Esophagus muscularis mucosa (tissue), 4 donors: ENCODE results near the gene ELL2.

ENCODE experiments used
- CTCF ChIP-seq, 3 experiments: fragments of 200-600 bp in 2 of 3; fragments of 450-650 bp in 1 of 3; sonication (generic) in 2 of 3; IDR thresholded peaks; one replicate each; pipeline ENCODE4 v1.5.1; 2017 to 2019; ENCODE audit warnings: antibody characterized with exemption in 3 of 3, mild to moderate bottlenecking in 2 of 3, moderate library complexity in 1 of 3
- EP300 ChIP-seq: sonication (generic); formaldehyde crosslinking; IDR thresholded peaks from one replicate; pipeline ENCODE4 v1.6.1; 2017; ENCODE audit warnings: antibody characterized with exemption
- POLR2A ChIP-seq: fragments of 450-650 bp; IDR thresholded peaks from one replicate; pipeline ENCODE4 v1.6.1; 2017; ENCODE audit warnings: antibody characterized with exemption, moderate library complexity, mild to moderate bottlenecking, low read depth
- POLR2AphosphoS5 ChIP-seq, 2 donors: sonication (generic); formaldehyde crosslinking; IDR thresholded peaks; one replicate each; pipeline ENCODE4 v1.6.1; 2017; ENCODE audit warnings: antibody characterized with exemption in 2 of 2

DNA sequence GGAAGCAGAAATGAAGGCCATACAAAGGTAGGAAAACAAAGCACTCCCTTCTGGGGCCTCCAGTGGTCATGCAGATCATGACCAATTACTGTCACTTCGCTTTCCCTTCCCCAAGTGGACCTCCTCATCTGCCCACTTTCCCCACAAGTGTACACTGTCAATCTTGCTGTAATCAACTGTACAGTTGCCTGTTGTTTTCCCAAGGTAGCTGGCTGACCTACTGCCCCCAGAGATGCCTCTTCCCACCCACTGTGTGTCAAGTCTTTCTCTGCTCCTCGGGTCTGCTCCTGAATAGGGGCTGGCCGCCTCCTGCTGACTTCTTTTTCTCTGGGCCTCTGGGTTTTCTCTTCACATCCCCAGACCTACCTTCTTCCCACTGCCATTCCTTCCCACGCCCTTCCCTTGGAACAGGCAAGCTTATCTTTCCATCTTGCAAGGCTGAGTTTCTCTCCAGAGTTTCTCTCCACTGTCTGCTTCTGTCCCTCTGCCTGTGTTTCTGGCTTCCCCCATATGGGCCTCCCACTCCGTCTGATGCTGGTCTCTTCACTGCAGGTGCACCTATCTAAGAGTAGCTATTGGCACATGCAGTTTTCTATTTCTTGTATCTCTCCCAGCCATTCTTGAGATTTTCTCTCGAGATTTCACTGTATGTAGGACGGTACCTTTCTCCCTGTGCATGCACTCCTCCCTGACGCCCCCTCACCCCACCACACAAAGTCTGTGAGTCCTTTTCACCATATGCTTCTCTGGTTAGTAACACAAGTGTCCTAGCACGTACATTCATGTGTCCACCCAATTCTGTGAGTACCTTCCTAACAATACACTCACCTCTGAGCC lies 2.4 kb downstream of the ELL2 start:
- TF ChIP-seq POLR2A: no peak
- TF ChIP-seq CTCF (IDR thresholded peaks at IDR 0.05): no peak
- no peak for TF ChIP-seq POLR2AphosphoS5 (IDR thresholded peaks at IDR 0.05)
- TF ChIP-seq EP300: no peak
